ENCODE measurements around the gene TAS2R3. TPM values are rescaled to one million over a fixed set of nuclear protein-coding genes. Genes with fewer than 3 reads are reported as not detected.

TAS2R3 gene
- total RNA-seq, 1 donor from 2014 or later = 2.3 TPM

DNA sequence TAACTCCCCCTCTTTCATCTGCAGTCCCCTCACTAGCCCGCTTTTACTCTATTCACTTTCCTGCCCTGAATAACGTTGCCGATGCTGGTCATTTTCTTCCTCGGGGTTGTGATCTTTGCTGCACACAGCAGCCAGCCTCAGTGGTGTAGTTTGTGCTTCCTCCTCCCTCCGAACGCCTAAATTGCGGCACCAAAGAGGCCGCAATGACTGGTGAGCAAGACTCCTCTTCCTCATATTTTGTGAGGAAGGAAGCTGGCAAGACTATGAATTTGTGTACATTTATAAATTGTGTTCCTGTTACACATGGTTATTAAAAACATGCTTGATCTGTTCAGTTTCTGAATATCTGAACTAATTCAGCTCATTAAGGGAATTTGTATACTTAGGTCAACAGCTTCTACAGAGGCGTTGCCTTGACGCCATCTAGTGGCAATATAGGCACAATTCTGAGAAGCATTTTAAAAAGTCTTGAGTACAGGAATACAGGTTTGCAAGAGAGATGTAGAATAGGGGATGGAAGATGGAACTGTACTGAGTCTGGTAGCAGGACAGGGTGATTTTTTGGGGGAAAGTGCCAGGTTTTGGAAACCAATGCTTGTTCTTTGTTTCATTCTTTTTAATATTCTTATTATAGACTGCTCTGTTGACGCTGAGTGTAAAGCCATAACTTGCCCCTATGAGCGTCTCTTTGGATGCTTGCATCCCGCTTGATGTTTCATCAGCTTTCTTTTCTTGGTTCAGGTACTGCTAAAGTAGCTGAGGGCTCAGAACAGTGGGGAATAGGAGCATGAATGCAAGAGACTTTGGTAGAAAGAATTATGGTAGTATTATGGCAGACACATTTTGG lies 22.0 kb downstream of the TAS2R3 start:
- peak; percentile 67 for DNase-seq (ENCODE audit: low read depth)

DNA sequence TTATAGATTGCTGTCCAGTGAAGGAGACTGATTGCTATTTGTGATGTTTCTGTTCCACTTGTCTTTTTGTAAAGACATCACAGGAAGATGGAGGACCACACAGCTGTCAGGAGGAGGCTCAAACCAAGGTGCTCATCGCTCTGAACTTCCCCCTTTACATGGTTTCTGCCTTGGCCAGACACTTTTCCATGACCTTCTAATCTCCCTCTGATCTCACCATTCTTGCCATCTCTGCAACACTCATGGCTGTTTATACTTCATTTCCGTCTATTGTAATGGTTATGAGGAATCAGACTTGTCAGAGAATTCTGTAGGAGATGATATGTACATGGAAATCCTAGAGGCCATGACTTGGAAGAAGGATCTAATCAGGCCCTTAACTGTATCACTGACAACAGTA lies 24.4 kb downstream of the TAS2R3 start:
- DNase-seq (ENCODE audit: low read depth) = no peak

DNA sequence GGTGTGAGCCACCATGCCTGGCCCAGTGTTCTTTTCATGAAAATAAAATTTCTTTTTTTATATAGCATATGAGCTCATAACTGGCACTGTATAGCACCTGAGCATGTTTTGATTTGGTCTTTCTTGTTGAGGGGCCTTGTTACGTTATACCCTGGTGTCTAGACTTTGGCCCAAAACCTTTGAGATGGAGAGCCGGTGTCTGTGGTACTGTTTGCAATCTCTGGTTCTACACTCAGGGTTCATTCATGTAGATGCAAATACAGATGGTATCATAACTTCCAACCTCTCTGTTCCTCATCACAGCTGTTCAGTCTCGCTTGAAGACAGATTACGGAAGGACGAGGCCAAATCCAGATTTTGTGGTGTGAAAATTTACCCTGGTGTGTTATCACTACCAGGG lies 26.0 kb downstream of the TAS2R3 start, which contains the start of gene TAS2R5:
TAS2R5 (plus strand) TSS at position 301 of the 400 bp plus-strand sequence. CDS start 145 bp downstream, outside the sequence.
- no peak for DNase-seq (ENCODE audit: low read depth)

DNA sequence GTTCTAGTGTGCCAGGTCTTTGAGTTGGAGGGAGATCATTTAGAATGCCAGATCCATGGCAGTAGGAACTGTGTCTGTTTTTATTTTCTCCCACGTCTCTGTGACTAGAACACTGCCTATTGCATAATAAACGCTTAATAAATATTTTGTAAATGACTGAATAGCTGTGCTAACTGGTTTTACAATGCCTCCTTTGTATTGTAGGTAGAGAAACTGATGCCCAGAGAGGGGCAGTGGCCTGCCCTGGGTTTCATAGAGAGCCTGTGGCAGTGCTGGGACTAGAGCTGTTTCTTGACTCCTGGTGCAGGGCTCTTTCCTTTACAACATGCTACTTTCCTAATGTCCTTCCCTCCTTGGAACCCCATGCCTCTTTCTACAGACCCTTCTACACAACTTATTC lies 28.6 kb downstream of the TAS2R3 start:
- DNase-seq (ENCODE audit: low read depth) = peak; percentile 30

Other genes with a start within 250 kb of the TAS2R3 start
- 25.5 and 31.9 TPM in 2 replicates for gene AGK, start 212.7 kb upstream of the TAS2R3 start, total RNA-seq
- 12.3 and 17.6 TPM in 2 replicates for gene DENND11, start 61.9 kb upstream of the TAS2R3 start, total RNA-seq
- gene WEE2, start 55.7 kb upstream of the TAS2R3 start, total RNA-seq = under 0.01 TPM in 1 of 2 replicates, not detected in the other
- gene SSBP1, start 25.7 kb upstream of the TAS2R3 start, total RNA-seq = 150 and 257 TPM in 2 replicates
- 1.8 TPM in 1 of 2 replicates, not detected in the other for gene TAS2R4, start 12.6 kb downstream of the TAS2R3 start, total RNA-seq
- 0.69 and 1.8 TPM in 2 replicates for gene TAS2R5, start 26.1 kb downstream of the TAS2R3 start, total RNA-seq
- not detected in 2 replicates for gene PRSS37, start 77.4 kb downstream of the TAS2R3 start, total RNA-seq
- 0.15 TPM in 1 of 2 replicates, not detected in the other for gene OR9A4, start 152.3 kb downstream of the TAS2R3 start, total RNA-seq
- gene CLEC5A, start 182.9 kb downstream of the TAS2R3 start, total RNA-seq = not detected in 2 replicates
- gene TAS2R38, start 209.7 kb downstream of the TAS2R3 start, total RNA-seq = not detected in 2 replicates
- gene MGAM, start 231.8 kb downstream of the TAS2R3 start, total RNA-seq = 0.52 and 4.0 TPM in 2 replicates

All from renal cortical epithelial cell (primary cell).